SK-N-SH (cell line): ENCODE results near the gene IL12A. TPM values are rescaled to one million over a fixed set of nuclear protein-coding genes. Genes with fewer than 3 reads are reported as not detected.

Source experiments
- CTCF ChIA-PET: fragments of 300-600, 350-600 bp; formaldehyde crosslinking; extraction: SDS; loops from one replicate; lab custom pipeline; 2021; lab: Yijun Ruan, JAX
- POLR2A ChIA-PET: fragments of 350-600 bp; sonication (Branson Sonifier 250); formaldehyde crosslinking; extraction: SDS; loops from one replicate; lab custom pipeline; 2020; ENCODE audit warnings: antibody characterized with exemption, inconsistent platforms; lab: Yijun Ruan, JAX
- DNase-seq: peaks from one replicate; pipeline ENCODE4 v3.0.0; 2012
- H2AFZ ChIP-seq: fragments of 200-600 bp; sonication (generic); 2 replicates; pipeline ENCODE4 v1.8.1; 2016; ENCODE audit warnings: antibody characterized with exemption, mild to moderate bottlenecking, low read depth
- H3F3A ChIP-seq: fragments of 200-600 bp; sonication (generic); replicated peaks from 2 replicates; pipeline ENCODE3; 2016; ENCODE audit warnings: antibody characterized with exemption, mild to moderate bottlenecking; ENCODE audit not compliant: insufficient read depth
- H3K27ac ChIP-seq, 2 experiments: fragments of 200-500 bp in 1 of 2; fragments of 200-600 bp in 1 of 2; sonication (Bioruptor generic) in 1 of 2; sonication (generic), shearing (Covaris generic) in 1 of 2; 2 replicates each; pipeline versions ENCODE4 v1.5.1 to v1.6.1; 2014 to 2016; ENCODE audit warnings: low read depth in 2 of 2, inconsistent platforms in 1 of 2, low read length in 1 of 2, mild to moderate bottlenecking in 1 of 2, mixed read lengths in 1 of 2
- H3K27me3 ChIP-seq: fragments of 200-600 bp; sonication (generic), shearing (Covaris generic); 2 replicates; pipeline ENCODE4 v1.6.1; 2016; ENCODE audit warnings: mixed run types; ENCODE audit not compliant: insufficient read depth
- H3K36me3 ChIP-seq, 2 experiments: fragments of 200-500 bp in 1 of 2; fragments of 200-600 bp in 1 of 2; sonication (Bioruptor generic) in 1 of 2; sonication (generic) in 1 of 2; replicated peaks in 1 of 2; 2 replicates each; pipeline versions ENCODE3 to v1.5.1; 2014 to 2016; ENCODE audit warnings: low read length in 1 of 2, mild to moderate bottlenecking in 1 of 2; ENCODE audit not compliant: insufficient read depth in 2 of 2, control insufficient read depth in 1 of 2
- H3K4me1 ChIP-seq, 2 experiments: fragments of 200-500 bp in 1 of 2; fragments of 200-600 bp in 1 of 2; sonication (Bioruptor generic) in 1 of 2; sonication (generic), shearing (Covaris generic) in 1 of 2; 2 replicates each; pipeline versions ENCODE4 v1.5.1 to v1.6.1; 2014 to 2016; ENCODE audit warnings: low read depth in 1 of 2, low read length in 1 of 2, mixed run types in 1 of 2; ENCODE audit not compliant: insufficient read depth in 2 of 2, control insufficient read depth in 1 of 2
- H3K4me2 ChIP-seq: fragments of 200-600 bp; sonication (generic), shearing (Covaris generic); 2 replicates; pipeline ENCODE4 v1.6.1; 2017; ENCODE audit warnings: mixed run types
- H3K4me3 ChIP-seq, 2 experiments: fragments of 200-500 bp in 1 of 2; fragments of 200-600 bp in 1 of 2; sonication (Bioruptor generic) in 1 of 2; sonication (generic), shearing (Covaris generic) in 1 of 2; 2 replicates each; pipeline versions ENCODE4 v1.5.1 to v1.8.1; 2014 to 2016; ENCODE audit warnings: low read depth in 2 of 2, inconsistent platforms in 1 of 2, low read length in 1 of 2, mild to moderate bottlenecking in 1 of 2, mixed read lengths in 1 of 2, moderate library complexity in 1 of 2
- H3K79me2 ChIP-seq: fragments of 200-600 bp; sonication (generic); 2 replicates; pipeline ENCODE4 v1.8.1; 2017; ENCODE audit warnings: mild to moderate bottlenecking; ENCODE audit not compliant: insufficient read depth
- H3K9ac ChIP-seq: fragments of 200-600 bp; sonication (generic); 2 replicates; pipeline ENCODE4 v1.6.1; 2017; ENCODE audit warnings: mixed run types
- H3K9me2 ChIP-seq: fragments of 200-600 bp; sonication (generic); 2 replicates; pipeline ENCODE4 v1.6.1; 2017; ENCODE audit warnings: mixed run types
- H3K9me3 ChIP-seq: fragments of 200-600 bp; sonication (generic); 2 replicates; pipeline ENCODE4 v1.6.1; 2017; ENCODE audit warnings: mixed run types, mild to moderate bottlenecking, moderate library complexity
- H4K20me1 ChIP-seq: fragments of 200-600 bp; sonication (generic); 2 replicates; pipeline ENCODE4 v1.6.1; 2017; ENCODE audit warnings: mild to moderate bottlenecking, mixed run types; ENCODE audit not compliant: insufficient read depth
- EP300 ChIP-seq, 2 experiments: IDR thresholded peaks; 2 replicates each; pipeline versions ENCODE4 v1.4.0 to v1.6.1; 2012; ENCODE audit warnings: borderline replicate concordance in 1 of 2, low read depth in 1 of 2, low read length in 1 of 2
- FOSL2 ChIP-seq: IDR thresholded peaks from 2 replicates; pipeline ENCODE4 v1.4.0; 2012; ENCODE audit warnings: low read depth, mild to moderate bottlenecking, moderate library complexity, borderline replicate concordance
- GABPA ChIP-seq: IDR thresholded peaks from 2 replicates; pipeline ENCODE4 v1.4.0; 2012; ENCODE audit warnings: low read depth, mild to moderate bottlenecking
- GATA2 ChIP-seq: sonication (generic); formaldehyde crosslinking; IDR thresholded peaks from 2 replicates; pipeline ENCODE4 v1.5.0; 2020; ENCODE audit warnings: mild to moderate bottlenecking, missing genetic modification reagents
- NRF1 ChIP-seq: IDR thresholded peaks from 2 replicates; pipeline ENCODE4 v1.6.1; 2012; ENCODE audit warnings: low read depth, mild to moderate bottlenecking, low read length
- POLR2AphosphoS5 ChIP-seq: IDR thresholded peaks from 2 replicates; pipeline ENCODE4 v1.6.1; 2012; ENCODE audit warnings: low read depth, low read length
- RCOR1 ChIP-seq: fragments of 150-350 bp; IDR thresholded peaks from 2 replicates; pipeline ENCODE4 v1.6.1; 2017; ENCODE audit warnings: antibody characterized with exemption, low read length
- WGBS: methylation state at CpG from one replicate; pipeline ENCODE4 v1.1.6; 2017; ENCODE audit warnings: low lambda C conversion rate; 5-methylcytosine and 5-hydroxymethylcytosine counted together
- polyA plus RNA-seq, 3 experiments: library from polyadenylated mRNA; depleted of rRNA; stranded (reverse); fragments of >200 nt; gene quantifications; 2 replicates each; pipeline ENCODE4 v1.2.3, GENCODE V29; 2012
- TF ChIP-seq, protein P1 (sequence below): IDR thresholded peaks from 2 replicates; pipeline ENCODE4 v1.6.1; 2012; ENCODE audit warnings: mild to moderate bottlenecking, low read depth, low read length, moderate library complexity
- TF ChIP-seq, protein P2 (sequence below): fragments of 200-600 bp; sonication (generic); IDR thresholded peaks from 2 replicates; pipeline ENCODE4 v1.6.1; 2017; ENCODE audit warnings: antibody characterized with exemption, mild to moderate bottlenecking, moderate library complexity
- TF ChIP-seq, protein P3 (sequence below): IDR thresholded peaks from 2 replicates; pipeline ENCODE4; 2012

The IL12A gene
- polyA plus RNA-seq, 1 of the 3 experiments (the other 2 are of a cell fraction) = 0.97 TPM

DNA sequence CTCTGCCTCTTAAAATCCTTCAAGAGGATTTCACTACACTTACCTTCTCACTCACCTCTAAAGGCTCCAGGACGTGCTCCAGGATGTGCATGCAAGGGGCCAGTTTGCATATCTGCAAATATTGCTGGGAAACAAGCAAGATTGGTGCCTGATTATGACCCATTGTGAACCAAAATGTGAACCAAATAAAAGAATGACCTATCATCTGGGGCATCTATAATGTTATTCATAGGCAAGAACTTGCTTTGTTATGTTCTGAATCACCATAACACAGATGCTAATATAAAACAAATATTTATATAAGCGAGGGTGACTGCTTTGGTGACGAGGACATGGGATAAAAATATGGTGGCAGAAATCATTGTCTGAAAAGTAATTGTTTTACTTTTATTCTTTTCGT, 5.5 kb downstream of the IL12A start:
- Histone ChIP-seq H2AFZ (no peak overlapping the region), H3K27ac (no peak overlapping the region; a peak in 1 of 4 replicates), H3K36me3 (no peaks in the 10 kb centered on the region), H3K27me3 (no peaks in the 10 kb centered on the region), H3K9ac (no peak overlapping the region), H3K9me3 (no peaks in the 10 kb centered on the region), H3K79me2 (no peaks in the 10 kb centered on the region), H3K4me2 (no peak overlapping the region), H3K4me1 (no peaks in the 10 kb centered on the region; a peak in 1 of 4 replicates), H3F3A (peaks cover 7% of the 10 kb centered on the region), H3K4me3 (no peak overlapping the region), H4K20me1 (no peaks in the 10 kb centered on the region), H3K9me2 (no peaks in the 10 kb centered on the region)
- DNase-seq = no peak
- TF ChIP-seq GATA2 (CRISPR knock-in tag) (no peak), POLR2AphosphoS5 (no peak), FOSL2 (no peak), RCOR1 (no peak), GABPA (no peak), EP300 (IDR thresholded peaks at IDR 0.05; ENCODE audit: borderline replicate concordance in 1 of 2, low read depth in 1 of 2, low read length in 1 of 2) (no peak), NRF1 (no peak)
- TF ChIP-seq, protein P1, sequence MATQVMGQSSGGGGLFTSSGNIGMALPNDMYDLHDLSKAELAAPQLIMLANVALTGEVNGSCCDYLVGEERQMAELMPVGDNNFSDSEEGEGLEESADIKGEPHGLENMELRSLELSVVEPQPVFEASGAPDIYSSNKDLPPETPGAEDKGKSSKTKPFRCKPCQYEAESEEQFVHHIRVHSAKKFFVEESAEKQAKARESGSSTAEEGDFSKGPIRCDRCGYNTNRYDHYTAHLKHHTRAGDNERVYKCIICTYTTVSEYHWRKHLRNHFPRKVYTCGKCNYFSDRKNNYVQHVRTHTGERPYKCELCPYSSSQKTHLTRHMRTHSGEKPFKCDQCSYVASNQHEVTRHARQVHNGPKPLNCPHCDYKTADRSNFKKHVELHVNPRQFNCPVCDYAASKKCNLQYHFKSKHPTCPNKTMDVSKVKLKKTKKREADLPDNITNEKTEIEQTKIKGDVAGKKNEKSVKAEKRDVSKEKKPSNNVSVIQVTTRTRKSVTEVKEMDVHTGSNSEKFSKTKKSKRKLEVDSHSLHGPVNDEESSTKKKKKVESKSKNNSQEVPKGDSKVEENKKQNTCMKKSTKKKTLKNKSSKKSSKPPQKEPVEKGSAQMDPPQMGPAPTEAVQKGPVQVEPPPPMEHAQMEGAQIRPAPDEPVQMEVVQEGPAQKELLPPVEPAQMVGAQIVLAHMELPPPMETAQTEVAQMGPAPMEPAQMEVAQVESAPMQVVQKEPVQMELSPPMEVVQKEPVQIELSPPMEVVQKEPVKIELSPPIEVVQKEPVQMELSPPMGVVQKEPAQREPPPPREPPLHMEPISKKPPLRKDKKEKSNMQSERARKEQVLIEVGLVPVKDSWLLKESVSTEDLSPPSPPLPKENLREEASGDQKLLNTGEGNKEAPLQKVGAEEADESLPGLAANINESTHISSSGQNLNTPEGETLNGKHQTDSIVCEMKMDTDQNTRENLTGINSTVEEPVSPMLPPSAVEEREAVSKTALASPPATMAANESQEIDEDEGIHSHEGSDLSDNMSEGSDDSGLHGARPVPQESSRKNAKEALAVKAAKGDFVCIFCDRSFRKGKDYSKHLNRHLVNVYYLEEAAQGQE = no peak
- TF ChIP-seq, protein P2, sequence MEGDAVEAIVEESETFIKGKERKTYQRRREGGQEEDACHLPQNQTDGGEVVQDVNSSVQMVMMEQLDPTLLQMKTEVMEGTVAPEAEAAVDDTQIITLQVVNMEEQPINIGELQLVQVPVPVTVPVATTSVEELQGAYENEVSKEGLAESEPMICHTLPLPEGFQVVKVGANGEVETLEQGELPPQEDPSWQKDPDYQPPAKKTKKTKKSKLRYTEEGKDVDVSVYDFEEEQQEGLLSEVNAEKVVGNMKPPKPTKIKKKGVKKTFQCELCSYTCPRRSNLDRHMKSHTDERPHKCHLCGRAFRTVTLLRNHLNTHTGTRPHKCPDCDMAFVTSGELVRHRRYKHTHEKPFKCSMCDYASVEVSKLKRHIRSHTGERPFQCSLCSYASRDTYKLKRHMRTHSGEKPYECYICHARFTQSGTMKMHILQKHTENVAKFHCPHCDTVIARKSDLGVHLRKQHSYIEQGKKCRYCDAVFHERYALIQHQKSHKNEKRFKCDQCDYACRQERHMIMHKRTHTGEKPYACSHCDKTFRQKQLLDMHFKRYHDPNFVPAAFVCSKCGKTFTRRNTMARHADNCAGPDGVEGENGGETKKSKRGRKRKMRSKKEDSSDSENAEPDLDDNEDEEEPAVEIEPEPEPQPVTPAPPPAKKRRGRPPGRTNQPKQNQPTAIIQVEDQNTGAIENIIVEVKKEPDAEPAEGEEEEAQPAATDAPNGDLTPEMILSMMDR = no peak
- TF ChIP-seq, protein P3, sequence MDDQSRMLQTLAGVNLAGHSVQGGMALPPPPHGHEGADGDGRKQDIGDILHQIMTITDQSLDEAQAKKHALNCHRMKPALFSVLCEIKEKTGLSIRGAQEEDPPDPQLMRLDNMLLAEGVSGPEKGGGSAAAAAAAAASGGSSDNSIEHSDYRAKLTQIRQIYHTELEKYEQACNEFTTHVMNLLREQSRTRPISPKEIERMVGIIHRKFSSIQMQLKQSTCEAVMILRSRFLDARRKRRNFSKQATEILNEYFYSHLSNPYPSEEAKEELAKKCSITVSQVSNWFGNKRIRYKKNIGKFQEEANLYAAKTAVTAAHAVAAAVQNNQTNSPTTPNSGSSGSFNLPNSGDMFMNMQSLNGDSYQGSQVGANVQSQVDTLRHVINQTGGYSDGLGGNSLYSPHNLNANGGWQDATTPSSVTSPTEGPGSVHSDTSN = no peak
- ChIA-PET CTCF (interaction anchor here (0.7 to 15.7 kb wide), 7 partner anchors 9 to 727 kb away, joined by 3 to 228 read pairs (median 4); no protein-coding TSS in a partner anchor), POLR2A (no interaction called here)
- 71% methylated on average over 4 of the region's 4 CpGs for WGBS

DNA sequence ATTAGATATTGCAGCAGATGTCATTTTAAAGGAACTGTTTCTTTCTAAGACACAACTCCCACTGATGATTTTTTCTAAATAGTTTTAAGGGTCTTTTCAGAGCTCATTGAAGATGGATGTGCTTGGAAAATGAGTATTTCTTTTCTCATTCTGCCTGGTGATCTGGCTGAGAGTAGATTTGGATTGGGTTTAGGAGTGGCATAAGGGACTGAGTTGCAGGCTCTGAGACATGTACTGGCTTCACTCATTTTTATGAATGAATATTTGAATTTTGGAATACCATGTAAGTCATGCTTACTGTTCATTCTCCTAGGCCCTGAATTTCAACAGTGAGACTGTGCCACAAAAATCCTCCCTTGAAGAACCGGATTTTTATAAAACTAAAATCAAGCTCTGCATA, 6.5 kb downstream of the IL12A start:
- ChIA-PET CTCF (interaction anchor here (0.6 to 15.7 kb wide), 8 partner anchors 8 to 728 kb away, joined by 3 to 228 read pairs (median 4); no protein-coding TSS in a partner anchor), POLR2A (no interaction called here)
- Histone ChIP-seq H3K27ac (no peak overlapping the region), H2AFZ (no peak overlapping the region), H3K79me2 (no peaks in the 10 kb centered on the region), H3K9ac (no peak overlapping the region), H3K4me1 (no peaks in the 10 kb centered on the region), H3K9me3 (no peaks in the 10 kb centered on the region), H3K4me3 (no peak overlapping the region), H3K27me3 (no peaks in the 10 kb centered on the region), H3F3A (peaks cover 7% of the 10 kb centered on the region), H4K20me1 (no peaks in the 10 kb centered on the region), H3K4me2 (no peak overlapping the region), H3K9me2 (no peaks in the 10 kb centered on the region), H3K36me3 (no peaks in the 10 kb centered on the region)
- WGBS = 71% methylated on average over 1 of the region's 1 CpG
- no peak for DNase-seq
- TF ChIP-seq EP300 (IDR thresholded peaks at IDR 0.05; ENCODE audit: borderline replicate concordance in 1 of 2, low read depth in 1 of 2, low read length in 1 of 2) = no peak
- TF ChIP-seq GABPA = no peak
